Measurements from ENCODE around the gene LARGE1.
"Not testable (repeated sequence)": the region's sequence is repeated elsewhere in the genome, so short reads cannot be mapped to it uniquely, and the experiment has no call there.

LARGE1 gene

DNA sequence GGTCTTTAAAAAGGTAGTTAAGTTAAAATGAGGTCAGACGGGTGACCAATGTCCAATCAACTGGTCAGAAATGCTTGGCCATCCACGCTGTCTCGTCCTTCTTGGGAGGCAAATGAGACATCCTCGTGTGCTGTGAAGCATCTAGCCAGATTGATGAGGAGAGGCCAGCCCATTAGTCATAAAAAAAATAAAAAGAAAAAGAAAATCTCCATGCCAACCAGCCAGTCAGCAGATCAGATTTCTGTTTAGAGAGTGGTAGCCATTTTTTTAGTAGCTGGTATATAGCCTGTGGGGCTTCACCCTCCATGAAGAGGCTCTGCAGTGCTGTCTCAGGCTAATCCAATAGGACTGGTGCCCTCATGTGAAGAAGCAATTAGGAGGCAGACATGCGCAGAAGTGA is 519.0 kb downstream of the LARGE1 start:
- no peak for DNase-seq

- DNase-seq = no peak
Observed at GRCh38 chr22:33400891-33401290, 519.4 kb downstream of the LARGE1 start.

GRCh38 chr22:33400061-33400840 is 520.0 kb downstream of the LARGE1 start:
- no peak for DNase-seq

DNA sequence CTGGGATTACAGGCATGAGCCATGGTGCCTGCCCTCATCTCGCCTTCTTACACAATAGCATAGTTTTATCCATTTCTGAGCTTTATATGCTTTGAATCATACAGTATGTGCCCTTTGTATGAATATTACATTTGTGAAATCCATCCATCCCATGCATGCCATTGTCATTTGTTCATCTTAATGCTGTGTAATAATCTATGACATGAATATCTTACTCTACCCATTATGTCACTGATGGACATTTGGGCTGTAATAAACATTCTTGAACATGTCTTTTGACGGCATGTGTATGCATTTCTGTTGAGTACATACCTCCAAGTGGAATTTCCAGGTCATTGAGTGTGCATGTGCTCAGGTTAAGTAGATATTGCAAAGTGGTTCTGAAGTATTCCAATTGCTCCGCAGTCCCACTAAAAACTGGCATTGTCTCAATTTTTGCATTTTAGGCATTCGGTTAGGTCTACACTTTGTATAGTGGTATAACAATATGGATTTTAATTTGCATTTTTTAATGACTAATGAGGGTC is 522.8 kb downstream of the LARGE1 start:
- no peak for DNase-seq

GRCh38 chr22:33393432-33393831 is 526.8 kb downstream of the LARGE1 start:
- no peak for DNase-seq

DNA sequence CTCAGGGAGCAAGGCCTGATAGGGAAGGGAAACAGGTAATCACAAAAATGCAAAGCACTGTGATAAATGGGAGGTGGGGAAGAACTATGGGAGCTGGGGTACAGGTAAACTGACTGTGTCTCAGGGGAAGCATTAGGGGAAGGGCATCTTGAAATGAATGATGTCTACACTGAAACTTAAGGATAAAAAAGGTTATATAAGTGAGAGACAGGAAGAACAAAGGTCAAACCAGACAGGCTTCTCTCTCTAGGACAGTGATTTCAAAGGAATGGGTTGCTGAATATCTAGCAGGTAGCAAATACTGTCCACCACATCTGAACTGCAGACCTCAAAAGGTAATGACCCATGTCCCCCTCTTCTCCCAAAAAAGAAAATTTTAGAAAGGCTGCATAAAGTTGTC is 529.0 kb downstream of the LARGE1 start:
- no peak for DNase-seq

DNA sequence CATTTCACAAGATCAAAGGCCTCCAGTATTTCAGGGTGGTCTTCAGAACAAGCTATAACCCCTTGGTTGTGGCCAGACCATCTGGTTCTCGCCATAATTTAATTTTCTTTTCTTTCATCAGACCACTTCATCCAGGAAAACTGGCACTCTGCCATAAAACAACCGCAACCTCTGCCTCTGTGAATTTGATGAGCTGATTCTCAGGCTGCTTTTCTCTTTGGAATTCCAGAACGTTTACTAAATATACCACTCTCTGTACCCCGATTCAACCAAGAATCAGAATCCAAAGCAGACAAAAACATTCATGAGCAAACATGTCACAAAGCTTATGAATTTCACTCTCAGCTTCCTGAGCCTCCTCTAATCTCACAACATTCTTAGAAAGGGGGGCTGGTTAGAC is 530.3 kb downstream of the LARGE1 start:
- DNase-seq = no peak

DNA sequence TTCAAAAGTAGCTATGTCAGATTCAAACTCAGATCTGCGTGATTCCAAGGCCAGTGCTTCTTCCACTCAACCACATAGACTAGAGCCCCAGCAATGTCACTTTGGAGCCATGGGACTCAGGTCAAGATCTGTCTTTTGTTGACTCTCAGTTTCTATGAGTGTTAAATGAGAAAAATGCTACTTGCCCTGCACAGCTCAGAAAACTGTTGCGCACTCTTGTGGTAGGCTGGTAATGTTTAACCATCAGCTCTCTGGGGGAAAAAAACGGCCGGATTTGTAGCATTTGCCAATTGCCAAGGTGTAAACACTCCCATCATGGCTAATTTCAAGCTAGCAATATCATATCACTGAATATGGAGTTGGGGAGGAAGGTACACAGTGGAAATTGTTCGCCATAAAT is 534.0 kb downstream of the LARGE1 start:
- no peak for DNase-seq

DNA sequence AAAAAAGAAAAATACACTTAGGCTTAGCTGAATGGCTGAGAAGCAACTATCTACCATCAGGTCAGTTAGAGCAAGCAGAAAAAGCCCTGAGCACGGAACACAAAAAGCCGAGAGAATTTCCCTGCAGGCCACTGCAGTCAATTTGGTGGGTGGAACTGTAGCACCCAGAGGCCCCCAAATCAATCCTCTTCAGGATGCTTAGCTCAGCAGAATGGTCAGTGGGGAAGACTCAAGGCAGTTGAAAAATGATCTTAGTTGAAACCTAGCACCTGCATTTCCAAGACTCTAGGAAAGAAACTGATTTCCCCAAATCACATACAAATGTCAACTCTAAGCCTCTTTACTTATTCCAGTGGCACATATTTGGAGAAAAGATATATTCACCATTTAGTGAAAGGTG is 534.7 kb downstream of the LARGE1 start:
- no peak for DNase-seq

GRCh38 chr22:33382436-33382835 is 537.8 kb downstream of the LARGE1 start:
- DNase-seq = no peak

DNA sequence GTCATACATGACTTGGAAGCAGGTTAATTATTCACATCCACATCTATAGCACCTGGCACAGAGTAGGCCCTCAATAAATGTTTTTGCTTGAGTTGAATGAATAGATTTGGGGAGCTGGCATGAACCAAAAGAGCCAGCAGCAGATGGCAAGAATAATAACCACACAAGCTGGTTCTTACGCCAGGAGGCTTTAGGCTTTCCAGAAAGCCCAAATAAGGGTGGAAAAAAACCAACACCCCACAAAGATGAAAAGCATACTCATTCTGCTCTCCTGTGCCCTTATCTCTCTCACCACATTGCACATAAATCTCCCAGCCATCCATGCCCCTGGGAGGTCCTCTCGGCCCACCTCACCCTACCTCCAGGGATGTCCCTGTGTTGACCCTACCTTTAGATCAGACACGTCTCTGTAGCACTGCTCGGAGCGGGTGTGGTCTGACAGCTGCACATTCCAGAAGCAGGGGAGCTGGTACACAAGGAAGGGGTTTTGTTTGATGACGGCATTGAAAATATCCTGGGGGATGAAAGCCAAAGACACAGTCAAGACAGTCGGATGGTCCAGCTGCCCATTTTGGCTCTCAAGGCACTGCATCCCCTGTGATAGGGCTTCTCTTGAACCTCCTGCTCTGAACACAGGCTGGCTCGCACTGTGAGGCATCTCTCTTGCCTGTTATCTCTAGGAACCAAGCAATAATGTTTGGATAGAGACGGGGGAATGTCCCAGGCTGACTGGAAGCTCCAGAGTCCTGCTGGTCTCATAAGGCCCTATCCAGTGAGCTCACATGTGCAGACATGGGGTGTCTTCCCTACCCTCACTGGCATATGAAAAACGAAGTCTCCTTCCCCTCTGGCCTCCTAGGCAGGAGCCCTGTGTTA is 538.5 kb downstream of the LARGE1 start:
- DNase-seq = no peak

DNA sequence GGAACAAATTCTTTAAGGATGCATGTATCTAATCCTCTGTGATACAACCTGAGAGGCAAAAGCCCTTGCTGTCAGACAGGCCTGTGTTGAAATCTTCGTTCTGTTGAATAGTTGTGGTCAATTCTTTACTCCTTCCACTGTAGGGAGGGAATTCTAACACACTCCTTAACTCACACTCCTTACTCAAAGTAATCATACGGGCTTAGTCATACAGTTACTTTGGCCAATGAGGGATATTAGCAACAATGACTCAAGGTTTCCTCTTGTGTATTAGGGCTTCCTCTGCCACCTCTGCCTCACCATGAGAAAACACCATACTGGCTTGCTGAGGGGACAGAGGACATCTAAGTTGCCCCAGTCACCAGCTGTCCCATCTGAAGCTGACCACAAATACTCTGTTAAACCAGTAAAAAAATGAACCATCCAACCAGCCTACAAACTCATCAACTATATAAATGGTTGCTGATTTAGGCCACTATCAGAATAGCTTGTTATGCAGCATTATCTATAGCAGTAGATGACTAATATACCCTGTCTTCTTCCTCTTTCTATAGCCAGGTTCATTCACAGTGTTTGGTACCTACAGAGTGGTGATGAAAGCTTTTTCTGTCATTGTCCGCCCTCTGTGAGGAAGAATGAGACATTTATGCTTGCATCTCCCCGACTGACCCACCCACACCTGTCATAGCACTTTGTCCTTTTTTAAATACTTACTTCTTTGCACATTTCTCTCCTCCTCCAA is 539.3 kb downstream of the LARGE1 start:
- DNase-seq = no peak

DNA sequence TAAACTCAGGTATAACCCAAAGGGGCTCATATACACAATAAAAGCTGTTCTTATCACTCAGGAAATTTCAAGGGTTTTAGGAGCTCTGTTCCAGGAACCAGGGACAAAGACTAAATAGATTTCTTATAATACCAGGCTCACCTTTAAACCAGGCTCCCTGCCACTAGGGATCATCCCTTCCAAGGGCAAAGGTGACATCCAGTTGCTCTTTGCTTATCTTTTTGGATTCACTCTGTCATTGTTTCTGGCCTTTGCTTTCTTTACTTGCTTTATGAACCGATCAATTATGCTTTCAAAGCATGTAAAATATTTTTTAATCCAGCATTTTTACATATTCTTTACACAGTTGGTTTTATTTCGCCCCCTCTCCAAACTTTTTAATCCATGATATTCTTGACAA is 540.4 kb downstream of the LARGE1 start:
- no peak for DNase-seq

GRCh38 chr22:33372875-33373274 is 547.4 kb downstream of the LARGE1 start:
- DNase-seq = no peak

- DNase-seq = not testable (repeated sequence)
Observed at GRCh38 chr22:33363256-33363655, 557.0 kb downstream of the LARGE1 start.

- DNase-seq = no peak
Observed at GRCh38 chr22:33362702-33363101, 557.6 kb downstream of the LARGE1 start.

DNA sequence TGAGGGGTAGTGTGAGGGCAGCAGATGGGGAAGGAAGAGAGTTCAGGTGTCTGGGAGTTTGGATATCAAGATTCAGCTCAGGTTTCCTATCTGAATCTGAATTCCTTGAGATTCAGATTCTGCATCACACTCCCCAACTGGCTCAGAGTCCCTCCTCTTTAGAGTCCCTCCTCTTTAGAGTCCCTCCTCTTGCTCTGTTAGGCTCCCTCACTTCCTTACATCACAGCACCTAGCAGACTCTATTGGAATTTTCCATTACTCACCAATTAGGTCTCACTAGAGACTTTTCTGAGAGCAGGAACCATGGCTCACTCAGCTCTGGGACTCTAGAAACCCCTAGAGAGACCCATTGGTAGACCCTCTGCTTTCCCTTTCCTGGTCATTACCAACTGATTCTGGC is 558.7 kb downstream of the LARGE1 start:
- DNase-seq = no peak

DNA sequence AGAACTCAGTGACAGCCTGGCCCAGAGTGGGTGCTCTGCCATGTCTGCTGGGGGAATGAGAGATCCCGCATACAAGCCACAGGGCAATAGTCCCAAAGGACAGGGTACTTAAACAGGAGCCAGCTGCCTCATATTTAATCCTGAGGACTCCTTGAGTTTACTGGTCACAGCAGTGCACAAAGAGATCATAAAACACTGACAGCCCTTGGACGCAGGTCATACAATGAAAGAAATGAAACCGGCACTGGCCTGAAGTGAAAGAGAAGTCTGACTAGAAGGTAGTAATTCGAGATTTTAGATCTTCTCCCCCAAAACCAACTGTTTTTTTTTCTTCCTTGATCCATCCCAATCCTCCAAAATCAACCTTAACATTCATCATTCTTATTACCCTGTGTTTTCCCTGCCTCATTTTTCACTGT is 562.3 kb downstream of the LARGE1 start:
- no peak for DNase-seq

GRCh38 chr22:33354928-33355327 is 565.3 kb downstream of the LARGE1 start:
- no peak for DNase-seq

DNA sequence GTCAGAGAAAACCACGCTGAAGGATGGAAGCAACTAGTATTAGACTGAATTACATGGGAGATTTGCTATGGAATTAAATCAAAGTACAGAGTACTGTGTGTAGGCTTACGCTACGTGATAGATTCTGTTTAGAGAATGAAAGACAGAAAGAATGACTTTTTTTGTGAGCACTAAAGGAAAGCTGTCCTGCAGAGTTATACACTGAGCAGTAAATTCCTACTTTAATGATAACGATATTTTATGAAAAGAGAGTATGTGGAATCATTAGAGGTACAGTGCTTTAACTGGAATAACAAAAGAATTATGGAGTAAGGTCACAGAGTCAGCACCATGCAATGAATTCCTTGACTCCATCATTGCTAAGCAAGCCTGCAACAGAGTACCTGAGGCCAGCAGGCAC is 566.8 kb downstream of the LARGE1 start:
- no peak for DNase-seq

- no peak for DNase-seq
Observed at GRCh38 chr22:33352768-33353167, 567.5 kb downstream of the LARGE1 start.

DNA sequence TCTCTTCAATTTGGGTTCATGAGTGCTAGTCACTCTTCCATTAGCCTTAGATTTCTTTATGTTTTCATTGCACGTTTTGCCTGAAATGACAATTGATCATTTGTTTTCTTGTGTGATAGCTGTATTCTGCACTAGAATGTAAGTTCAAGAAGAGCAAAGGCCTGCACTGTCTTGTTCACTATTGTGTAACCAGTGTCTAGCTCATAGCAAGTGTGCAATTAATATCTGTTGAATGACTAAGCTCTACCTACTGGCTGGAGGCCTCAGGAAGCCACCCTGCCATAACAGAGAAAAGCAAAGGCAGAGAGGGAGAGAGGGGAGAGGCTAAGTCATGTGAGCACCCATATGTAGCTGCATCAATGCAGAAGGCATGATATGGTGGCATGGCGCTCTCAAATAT is 569.3 kb downstream of the LARGE1 start:
- DNase-seq = no peak

GRCh38 chr22:33350491-33350890 is 569.8 kb downstream of the LARGE1 start:
- no peak for DNase-seq
